Measurements from ENCODE around the gene CSNK1A1.
"Not testable (repeated sequence)": the region's sequence is repeated elsewhere in the genome, so short reads cannot be mapped to it uniquely, and the experiment has no call there.

The CSNK1A1 gene

GRCh38 chr5:149526845-149527590, 24.2 kb downstream of the CSNK1A1 start:
- DNase-seq, result no peak

GRCh38 chr5:149521739-149522685, 29.2 kb downstream of the CSNK1A1 start:
- no peak for DNase-seq

- DNase-seq, result no peak
Observed at GRCh38 chr5:149519601-149520000, 31.6 kb downstream of the CSNK1A1 start.

DNA sequence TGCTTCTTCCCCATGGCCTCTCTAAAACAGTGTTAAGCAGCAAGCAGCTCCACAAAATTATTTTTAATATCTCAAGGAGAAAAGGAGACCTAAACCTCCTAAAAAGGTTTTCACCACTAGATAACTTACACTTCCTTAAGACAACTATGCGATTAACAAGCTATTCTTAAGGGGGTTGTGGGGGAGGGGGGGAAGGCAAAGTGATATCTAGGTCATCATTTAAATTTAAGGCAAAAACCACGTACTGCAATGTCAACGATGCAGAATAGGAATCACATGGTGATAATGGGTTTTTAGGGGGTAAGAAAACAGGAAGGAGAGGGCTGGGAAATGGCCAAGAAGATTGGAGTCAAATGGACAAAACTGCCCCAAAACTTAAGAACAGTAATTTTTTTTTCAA, 32.6 kb downstream of the CSNK1A1 start:
- DNase-seq, result no peak

DNA sequence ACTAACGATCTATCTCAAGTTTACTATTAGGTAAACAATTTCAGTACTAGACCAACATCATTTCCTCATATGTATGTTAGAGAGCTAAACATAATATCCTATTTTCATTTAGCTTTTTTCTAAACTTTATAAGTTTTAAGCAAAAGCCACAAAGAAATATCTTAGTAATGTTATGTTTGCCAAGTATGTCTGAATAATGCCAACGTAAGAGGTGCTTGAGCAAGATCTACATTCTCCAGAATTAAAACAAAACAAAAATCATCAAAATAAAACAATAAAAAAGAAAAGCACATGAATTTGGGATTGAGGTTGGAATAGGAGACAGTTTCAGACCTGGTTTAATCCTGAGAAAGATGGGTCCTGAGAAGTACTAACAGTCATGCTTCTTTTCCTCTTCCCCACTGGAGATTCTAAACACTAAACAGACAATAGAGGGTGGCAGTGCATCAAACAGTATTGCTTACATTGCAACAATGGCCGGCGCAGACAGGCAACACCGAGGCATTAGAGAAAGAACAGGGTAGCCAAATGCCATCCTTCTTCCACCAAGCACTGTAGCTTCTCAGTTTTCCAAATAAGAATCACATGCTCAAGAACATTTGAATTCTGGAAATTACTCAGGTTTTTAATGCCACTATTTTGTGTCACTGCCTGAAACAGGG, 33.6 kb downstream of the CSNK1A1 start:
- DNase-seq, result no peak

GRCh38 chr5:149514512-149514911, 36.7 kb downstream of the CSNK1A1 start:
- no peak for DNase-seq

- DNase-seq, result not testable (repeated sequence)
Observed at GRCh38 chr5:149513372-149513947, 37.8 kb downstream of the CSNK1A1 start.

GRCh38 chr5:149510136-149510535, 41.1 kb downstream of the CSNK1A1 start:
- no peak for DNase-seq

- DNase-seq, result no peak
Observed at GRCh38 chr5:149504677-149505076, 46.6 kb downstream of the CSNK1A1 start.

- DNase-seq, result no peak
Observed at GRCh38 chr5:149503006-149503405, 48.2 kb downstream of the CSNK1A1 start.

DNA sequence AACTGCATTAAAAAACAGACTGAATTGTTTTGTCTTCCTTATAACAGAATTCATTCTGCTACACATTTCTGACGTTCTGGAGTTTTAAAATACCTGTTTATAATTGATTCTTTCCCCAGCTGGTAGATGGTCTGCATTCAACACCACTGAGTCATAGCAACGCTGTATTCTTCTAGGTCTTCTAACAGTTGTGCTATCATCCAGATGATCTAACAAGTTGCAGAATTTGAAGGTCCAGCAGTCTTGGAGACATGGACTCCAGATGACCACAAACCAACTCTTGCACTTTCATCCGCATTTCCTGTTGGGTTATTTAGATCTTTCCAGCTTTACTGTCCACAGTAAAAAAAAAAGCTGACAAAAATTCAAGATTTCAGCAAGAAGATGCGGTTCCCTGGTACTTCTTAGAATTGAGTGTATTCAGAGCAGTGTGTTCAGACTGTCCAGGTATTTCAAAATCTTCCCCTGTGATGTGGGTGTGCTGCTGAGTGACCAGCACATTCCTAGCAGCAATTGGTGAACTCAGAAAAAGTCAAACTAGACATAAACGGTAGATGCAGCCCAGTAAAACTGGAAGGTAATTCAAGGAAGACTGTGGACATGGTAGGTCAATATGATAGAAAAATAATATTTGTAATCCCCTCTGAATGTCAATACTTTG, 50.2 kb downstream of the CSNK1A1 start:
- no peak for DNase-seq

DNA sequence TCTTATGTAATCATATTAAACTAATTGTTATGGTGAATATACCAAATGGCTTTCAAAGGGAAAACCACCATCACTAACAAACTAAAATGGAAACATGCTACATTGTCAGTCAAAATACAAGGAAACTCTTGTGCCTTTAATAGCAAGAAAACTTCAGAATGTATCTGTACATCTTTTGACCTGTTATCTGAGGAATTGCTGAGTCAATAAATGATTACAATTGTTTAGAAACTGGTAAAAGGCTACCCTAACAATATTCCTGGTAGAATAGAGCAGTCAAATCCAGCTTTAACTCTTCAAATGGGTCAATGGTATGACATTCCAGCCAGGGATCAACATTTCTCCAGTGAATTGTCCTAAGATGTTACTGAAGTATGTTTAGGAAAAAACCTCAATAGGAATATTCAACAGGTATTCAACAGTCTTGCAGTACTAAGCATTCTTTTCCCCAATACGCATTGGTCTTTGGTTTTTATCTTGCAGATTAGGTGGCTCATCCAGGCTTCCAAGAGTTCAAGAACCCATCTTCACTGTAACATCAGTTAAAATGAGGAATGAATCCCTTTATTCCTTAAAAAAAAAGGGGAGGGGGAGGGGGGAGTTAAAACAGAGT, 52.4 kb downstream of the CSNK1A1 start:
- DNase-seq, result no peak

- no peak for DNase-seq
Observed at GRCh38 chr5:149497357-149497756, 53.9 kb downstream of the CSNK1A1 start.

- no peak for DNase-seq
Observed at GRCh38 chr5:149496917-149497316, 54.3 kb downstream of the CSNK1A1 start.

- DNase-seq, result no peak
Observed at GRCh38 chr5:149496166-149496565, 55.1 kb downstream of the CSNK1A1 start.

DNA sequence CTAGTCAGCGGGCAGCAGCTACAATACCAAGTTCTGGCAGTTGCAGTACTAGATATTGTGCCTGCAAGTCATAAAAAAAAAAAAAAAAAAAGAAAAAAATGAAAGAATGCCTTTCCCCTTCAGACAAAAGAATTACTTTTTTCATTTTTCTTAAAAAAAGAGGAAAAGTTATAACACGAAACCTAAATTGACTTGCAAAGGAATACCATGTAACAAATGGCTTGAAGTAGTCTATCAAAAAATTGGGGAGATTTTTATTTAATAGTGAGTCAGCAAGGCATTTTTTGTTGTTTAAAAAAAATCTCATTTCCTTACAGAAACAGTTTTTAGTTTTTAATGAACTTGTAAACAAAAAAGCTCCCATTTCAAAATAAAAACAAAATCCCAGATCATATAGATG, 55.6 kb downstream of the CSNK1A1 start:
- DNase-seq, result no peak

- DNase-seq, result no peak
Observed at GRCh38 chr5:149493316-149493715, 57.9 kb downstream of the CSNK1A1 start.

- DNase-seq, result no peak
Observed at GRCh38 chr5:149492781-149493180, 58.5 kb downstream of the CSNK1A1 start.

DNA sequence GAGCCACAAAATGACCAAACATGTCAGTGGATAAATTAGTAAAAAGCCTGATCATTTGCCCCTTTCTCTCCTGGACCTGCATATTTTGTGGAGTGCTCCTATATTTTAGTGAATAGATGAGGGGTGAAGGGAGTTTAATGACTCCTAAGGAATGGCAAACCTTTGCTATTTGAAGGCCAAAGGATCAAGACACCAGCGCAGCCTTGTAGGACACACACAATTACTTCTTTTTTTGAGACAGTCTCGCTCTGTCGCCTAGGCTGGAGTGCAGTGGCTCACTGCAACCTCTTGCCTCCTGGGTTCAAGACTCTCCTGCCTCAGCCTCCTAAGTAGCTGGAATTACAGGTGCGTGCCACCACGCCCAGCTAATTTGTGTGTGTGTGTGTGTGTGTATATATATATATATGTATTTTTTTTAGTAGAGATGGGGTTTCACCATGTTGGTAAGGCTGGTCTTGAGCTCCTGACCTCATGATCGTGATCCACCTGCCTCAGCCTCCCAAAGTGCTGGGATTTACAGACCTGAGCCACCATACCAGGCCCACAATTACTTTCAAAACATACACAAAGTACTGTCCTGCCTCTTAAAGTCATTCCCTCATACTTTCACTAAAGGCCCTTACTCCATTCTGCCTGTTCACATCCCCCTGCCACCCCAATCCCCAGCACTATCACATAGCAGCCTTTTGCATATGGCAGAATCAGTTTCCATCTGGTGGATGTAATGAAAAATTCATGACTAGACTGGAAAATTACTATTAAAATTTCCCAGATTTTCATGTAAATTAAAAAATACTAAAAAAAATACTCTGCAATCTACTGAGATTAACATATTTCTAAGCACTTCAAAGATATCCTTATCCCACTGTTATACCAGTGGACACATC, 60.4 kb downstream of the CSNK1A1 start:
- no peak for DNase-seq

DNA sequence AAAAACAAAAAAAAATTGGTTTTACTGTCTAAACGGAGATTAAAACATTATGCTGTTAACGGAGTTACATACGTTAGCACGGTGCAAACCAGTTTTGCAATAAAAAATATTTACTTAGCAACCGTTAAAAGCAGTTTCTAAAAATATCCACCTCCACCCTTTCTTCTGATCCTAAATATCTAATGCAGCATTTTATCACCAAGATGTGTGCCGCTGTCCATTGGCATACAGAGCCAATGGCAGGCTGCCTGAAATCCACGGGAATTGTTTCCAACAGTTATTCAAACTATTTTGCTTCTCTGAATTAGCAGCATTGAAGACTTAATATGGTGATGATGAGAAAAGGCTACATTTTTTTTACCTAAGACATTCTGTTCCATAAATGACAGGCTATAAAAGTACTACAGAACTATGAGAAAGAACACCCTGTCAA, 61.6 kb downstream of the CSNK1A1 start:
- DNase-seq, result no peak

All from central memory CD4-positive, alpha-beta T cell (primary cell).